Pons (tissue), 1 donor: Measurements from ENCODE around the gene DYNC1H1.
A peak's percentile ranks its signal among the peaks of the same experiment; 100 is the strongest.
"Not testable (repeated sequence)": the region's sequence is repeated elsewhere in the genome, so short reads cannot be mapped to it uniquely, and the experiment has no call there.

Source experiments
- DNase-seq: peaks from one replicate; pipeline ENCODE4 v3.0.0-alpha.2; 2016; ENCODE audit warnings: low spot score

Gene DYNC1H1

GRCh38 chr14:101963656-101964296 is 597 bp upstream of the DYNC1H1 start:
- no peak for DNase-seq

DNA sequence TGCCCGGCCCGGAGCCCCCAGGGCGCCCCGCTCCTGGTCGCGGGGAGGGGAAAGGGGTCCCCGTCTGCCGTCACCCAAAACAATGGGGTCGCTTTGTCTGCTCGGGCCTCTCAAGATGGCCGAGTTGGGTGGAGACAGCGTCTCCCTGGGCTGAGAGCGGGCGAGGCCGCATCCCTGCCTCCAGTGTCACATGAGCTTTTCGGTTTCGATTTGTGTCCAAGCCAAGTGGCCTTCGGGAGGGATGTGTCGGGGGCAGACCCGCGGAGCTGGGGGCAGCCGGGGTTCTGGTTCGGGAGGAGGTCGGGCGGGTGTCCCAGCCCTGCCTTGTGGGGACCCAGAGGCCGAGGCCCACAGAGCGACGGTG is 790 bp downstream of the DYNC1H1 start:
- peak; percentile 77 for DNase-seq

DNA sequence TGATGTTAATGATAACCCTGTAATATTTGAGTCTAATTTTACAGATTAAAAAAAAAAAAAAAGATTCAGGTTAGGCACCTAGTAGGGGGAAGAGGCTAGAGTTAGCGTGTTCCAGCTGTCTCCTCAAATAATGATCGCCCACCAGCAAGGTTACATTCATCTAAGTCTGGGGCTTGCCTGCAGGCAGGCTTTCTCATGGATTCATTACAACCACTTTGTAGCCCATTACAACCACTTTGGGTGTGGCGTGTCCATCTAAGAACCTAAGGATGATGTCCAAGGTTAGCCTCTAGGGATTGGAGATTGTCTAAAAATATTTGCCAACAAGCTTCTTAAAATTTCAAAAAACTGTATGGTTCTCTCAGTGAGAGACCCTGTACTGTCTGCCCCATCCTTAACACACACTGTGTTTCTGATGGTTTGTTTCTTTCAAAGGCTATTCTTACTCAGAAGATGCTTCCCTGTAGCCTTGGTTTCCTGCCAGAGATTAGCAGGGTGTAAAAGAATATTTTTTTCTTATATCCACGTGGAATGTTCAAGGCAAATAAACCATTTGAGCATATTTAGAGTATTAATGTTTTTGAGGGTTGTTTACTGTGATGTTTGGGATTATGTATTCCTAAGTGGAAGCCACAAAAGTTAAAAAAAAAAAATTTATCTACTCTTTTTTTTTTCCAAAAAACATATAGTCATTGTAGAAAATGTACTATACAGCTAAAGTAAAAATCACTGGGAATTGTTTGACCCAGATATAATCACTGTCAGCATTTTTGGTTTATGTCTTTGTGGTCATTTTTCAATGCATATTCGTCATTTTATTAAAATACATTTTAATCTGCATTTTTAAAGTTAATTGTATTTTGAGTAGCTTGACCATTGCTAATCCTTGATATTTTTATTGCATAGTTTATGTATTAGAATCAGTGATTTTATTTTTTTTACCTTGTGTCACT is 1.7 kb downstream of the DYNC1H1 start:
- DNase-seq, result no peak

GRCh38 chr14:101966742-101967141 is 2.4 kb downstream of the DYNC1H1 start:
- no peak for DNase-seq

- no peak for DNase-seq
These were observed 3.8 kb downstream of the DYNC1H1 start for GRCh38 chr14:101968186-101968585.

GRCh38 chr14:101969481-101969880 is 5.1 kb downstream of the DYNC1H1 start:
- DNase-seq, result no peak

GRCh38 chr14:101970830-101971400 is 6.5 kb downstream of the DYNC1H1 start:
- DNase-seq, result no peak

DNA sequence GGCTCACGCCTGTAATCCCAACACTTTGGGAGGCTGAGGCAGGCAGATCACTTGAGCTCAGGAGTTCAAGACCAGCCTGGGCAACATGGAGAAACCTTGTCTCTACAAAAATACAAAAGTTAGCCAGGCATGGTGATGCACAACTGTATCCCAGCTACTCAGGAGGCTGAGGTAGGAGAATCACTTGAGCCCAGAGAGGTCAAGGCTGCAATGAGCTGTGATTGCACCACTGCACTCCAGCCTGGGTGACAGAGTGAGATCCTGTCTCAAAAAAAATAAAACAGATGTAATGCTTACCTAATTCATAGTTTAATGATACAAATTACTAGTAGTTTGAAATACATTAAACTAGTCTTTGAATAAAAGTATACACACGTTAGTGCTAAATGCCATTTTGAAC is 7.1 kb downstream of the DYNC1H1 start:
- not testable (repeated sequence) for DNase-seq

- DNase-seq, result peak; percentile 72
These were observed 7.9 kb downstream of the DYNC1H1 start for GRCh38 chr14:101972126-101972866.

- DNase-seq, result no peak
These were observed 9.0 kb downstream of the DYNC1H1 start for GRCh38 chr14:101973356-101973755.

- no peak for DNase-seq
These were observed 10.9 kb downstream of the DYNC1H1 start for GRCh38 chr14:101975231-101975630.

DNA sequence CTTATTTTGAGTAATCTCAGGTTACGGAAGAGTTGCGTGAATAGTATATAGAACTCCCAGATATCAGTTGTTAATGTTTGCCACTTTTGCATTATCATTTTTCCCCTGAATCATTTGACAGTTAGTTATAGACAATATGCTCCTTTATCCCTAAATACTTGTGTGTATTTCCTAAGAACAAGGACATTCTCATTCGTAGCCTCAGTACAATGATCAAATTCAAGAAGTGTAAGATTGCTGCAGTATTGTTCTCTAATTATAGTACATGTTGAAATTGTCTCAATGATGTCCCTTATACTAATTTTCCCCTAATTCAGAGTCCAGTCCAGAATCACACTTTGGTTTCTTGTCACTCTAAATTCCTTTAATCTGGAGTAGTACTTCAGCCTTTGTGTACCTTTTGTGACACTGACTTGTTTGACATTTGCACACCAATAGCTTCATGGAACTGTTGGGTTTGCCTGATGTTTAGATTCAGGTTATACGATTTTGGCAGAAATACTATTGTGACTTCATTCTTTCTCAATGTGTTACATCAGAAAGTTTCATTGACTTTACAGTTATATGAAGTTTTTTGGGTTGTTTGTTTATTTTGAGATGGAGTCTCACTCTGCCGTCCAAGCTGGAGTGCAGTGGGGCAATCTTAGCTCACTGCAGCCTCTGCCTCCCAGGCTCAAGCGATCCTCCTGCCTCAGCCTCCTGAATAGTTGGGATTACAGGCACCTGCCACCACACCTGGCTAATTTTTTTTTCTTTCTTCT is 13.1 kb downstream of the DYNC1H1 start:
- DNase-seq, result peak; percentile 45

DNA sequence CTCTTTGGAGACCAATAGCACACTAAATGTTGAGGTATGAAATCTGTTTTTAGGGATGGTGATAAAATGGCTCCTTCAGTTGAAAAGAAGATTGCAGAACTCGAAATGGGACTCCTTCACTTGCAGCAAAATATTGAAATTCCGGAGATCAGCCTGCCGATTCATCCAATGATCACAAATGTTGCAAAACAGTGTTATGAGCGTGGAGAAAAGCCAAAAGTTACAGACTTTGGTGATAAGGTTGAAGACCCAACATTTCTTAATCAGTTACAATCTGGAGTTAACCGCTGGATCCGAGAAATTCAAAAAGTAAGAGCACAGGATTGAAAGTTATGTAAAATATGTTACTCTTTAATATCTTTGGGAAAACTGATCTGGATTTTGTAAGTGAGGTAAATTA is 15.3 kb downstream of the DYNC1H1 start:
- DNase-seq, result no peak

DNA sequence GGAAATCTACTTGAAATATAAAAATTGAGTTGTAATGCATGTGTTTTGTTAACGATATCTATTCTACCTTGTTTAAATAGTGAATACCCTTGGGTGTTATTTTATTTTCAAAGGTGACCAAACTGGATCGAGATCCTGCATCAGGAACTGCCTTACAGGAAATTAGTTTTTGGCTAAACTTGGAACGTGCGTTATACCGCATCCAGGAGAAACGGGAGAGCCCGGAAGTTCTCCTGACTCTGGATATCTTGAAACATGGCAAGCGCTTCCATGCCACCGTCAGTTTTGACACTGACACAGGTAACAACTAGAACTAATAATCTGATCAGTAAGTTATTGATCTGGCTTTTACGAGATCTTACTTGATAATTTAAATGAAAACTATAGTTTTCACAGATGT is 15.9 kb downstream of the DYNC1H1 start:
- no peak for DNase-seq

DNA sequence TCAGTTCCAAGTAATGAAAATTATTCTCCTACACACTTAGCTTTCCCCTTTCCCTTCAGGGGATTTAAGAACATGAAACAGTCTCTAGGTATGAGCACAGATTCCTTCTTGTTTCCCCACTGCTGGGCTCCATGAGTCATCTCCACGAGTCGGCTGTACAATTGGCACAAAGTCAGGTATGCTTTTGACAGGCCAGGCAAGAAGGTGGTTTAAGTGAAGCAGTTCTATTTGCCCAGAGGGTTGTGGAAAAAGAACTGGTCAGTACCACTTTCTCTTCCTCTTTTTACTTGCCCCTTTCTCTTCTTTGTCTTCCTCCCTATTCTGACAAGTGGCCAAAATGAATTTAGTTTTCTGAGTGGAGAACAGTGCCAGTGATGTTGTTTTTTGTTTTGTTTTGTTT is 16.3 kb downstream of the DYNC1H1 start:
- DNase-seq, result peak; percentile 77

GRCh38 chr14:101982621-101983020 is 18.2 kb downstream of the DYNC1H1 start:
- no peak for DNase-seq

- DNase-seq, result not testable (repeated sequence)
These were observed 20.5 kb downstream of the DYNC1H1 start for GRCh38 chr14:101984831-101985230.

DNA sequence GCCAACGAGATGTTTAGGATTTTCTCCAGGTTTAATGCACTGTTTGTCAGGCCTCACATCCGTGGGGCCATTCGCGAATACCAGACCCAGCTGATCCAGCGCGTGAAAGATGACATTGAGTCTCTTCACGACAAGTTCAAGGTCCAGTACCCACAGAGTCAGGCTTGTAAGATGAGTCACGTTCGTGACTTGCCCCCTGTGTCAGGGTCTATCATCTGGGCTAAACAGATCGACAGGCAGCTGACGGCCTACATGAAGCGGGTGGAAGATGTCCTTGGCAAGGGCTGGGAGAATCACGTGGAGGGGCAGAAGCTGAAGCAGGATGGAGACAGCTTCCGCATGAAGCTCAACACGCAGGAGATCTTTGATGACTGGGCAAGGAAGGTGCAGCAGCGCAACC is 21.6 kb downstream of the DYNC1H1 start:
- no peak for DNase-seq

DNA sequence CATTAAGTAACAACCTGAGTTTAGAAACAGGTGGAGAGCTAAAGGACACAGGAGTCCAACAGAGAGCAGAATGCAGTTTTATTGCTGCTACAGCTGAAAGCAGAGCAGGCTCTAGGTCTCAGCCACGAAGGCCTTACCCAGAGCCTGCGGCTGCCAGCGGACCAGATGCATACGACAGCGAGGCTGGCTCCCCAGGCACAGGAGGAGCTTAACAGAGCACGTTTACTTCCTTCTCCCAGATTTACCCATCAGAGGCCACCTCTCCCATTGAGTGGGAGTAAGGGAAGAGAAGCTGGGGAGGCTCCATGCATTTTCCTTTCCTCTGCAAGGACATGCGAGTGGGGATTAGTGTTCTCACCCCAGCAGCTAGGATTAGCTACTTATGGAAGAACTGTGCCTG is 22.6 kb downstream of the DYNC1H1 start:
- no peak for DNase-seq

GRCh38 chr14:101988377-101988776 is 24.0 kb downstream of the DYNC1H1 start:
- DNase-seq, result no peak

GRCh38 chr14:101991352-101991751 is 27.0 kb downstream of the DYNC1H1 start:
- DNase-seq, result no peak

GRCh38 chr14:101992708-101993107 is 28.3 kb downstream of the DYNC1H1 start:
- peak; percentile 39 for DNase-seq
